Stimulated activated CD4-positive, alpha-beta T cell treated with anti-CD3 and anti-CD28 coated beads, Interleukin-1b, Interleukin-23, amount 100 ng/mL, for 1 hour (primary cell): ENCODE results near the gene METAP1D.

ENCODE experiments used
- DNase-seq, 2 donors: peaks; one replicate each; pipeline ENCODE4 v3.0.0-alpha.2; 2020; ENCODE audit warnings: low read depth in 2 of 2

Gene METAP1D

DNA sequence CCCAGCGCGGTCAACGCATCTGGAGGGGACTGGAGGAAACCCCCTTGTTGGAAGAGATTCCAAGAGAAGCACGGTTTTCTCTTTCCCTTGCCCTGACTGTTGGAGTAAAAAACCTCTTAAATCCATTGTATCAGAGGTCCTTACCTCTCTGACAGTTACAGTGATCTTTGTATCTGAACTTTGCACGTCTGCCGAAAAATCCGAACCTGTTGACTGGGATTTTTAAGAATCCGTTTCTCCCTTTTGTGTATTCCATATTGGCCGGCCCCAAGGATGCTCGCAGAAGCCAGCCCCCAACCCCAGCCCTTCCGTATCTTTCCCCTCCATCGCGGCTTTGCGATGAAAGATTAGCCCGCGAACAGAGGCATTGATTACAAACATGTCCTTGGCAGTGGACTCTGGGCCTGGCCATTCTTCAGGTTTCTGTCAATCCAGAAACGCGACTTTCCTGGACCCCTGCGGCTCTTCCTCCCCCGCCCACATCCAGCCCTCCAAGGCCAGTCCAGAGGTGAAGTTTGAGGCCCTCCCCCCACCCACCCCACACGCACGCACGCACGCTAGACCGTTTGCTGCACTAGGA is 81.0 kb downstream of the METAP1D start:
- DNase-seq = no peak

DNA sequence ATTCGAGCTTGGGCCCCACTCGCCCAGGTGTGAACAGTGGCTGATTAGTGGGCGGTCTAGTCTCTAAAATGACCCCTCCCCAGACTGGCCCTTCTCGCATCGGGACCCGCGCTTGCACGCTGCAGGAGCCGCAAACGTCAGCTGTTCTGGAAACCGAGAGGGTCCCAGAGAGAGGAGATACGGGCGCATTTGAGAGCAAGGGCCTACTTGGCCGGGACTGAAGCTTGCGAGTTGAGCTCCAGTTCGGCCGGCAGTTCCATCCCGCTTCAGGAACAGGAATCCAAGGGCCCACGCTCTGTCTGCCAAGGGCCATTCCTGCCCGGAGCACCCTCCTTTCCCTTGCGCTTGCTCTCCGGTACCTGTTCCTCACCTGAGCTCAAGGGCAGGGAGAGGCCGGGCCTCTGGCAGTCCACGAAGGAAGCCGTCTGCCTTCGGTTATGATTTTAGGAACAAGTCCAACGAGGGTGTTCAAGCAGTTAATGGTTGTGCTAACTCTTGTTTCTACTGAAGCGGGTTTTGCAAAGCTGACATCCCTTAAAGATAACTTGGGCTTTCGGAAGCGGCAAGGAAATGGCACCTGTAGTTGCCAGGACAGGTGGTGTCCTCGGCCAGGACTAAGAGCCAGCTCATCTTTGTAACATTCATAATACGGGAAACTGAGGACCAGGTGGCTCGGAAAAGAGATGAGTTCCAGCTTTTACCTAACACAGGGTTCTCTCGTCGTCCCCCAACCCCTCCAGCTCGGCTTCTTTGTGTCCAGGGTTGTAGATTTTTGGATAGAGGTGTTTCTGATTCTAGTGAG is 81.7 kb downstream of the METAP1D start:
- DNase-seq = no peak

DNA sequence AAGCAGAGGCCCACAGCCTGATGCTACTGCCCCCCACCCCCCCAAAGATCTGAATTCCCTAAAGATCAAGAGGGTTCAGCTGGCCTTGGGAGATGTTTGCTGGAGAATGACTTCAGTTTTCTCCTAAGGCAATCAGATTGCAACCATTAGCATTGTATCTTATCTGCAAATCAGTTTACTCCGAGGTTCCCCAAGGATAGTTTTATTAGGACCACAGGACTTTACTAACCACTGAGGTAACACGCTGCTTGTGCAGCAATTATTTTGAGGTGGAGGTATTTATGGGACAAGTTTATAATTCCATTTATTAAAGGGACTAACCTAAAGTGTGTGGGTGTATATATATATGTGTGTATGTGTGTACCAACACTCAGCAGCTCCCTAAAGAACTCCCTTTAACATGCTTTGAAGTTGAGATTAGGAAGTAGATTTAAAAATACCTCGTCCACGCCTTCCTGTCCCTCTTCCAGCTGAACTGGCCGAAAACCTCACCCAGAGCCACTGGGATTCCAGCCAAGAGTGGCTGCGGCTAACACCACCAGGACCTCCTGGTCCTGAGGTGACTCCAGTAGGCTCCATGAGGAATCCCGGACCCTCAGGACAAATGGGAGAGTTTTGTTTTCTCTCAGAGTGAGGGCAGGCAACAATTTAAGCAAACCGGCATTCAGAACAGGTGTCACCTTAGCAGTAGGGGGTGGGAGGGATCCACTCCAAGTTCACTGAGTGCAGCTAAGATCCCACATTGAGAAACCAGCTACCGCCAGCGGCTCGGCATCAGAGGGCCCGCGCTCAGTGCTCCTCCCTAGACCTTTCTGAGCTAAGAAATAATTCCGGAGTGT is 82.6 kb downstream of the METAP1D start:
- DNase-seq = no peak

DNA sequence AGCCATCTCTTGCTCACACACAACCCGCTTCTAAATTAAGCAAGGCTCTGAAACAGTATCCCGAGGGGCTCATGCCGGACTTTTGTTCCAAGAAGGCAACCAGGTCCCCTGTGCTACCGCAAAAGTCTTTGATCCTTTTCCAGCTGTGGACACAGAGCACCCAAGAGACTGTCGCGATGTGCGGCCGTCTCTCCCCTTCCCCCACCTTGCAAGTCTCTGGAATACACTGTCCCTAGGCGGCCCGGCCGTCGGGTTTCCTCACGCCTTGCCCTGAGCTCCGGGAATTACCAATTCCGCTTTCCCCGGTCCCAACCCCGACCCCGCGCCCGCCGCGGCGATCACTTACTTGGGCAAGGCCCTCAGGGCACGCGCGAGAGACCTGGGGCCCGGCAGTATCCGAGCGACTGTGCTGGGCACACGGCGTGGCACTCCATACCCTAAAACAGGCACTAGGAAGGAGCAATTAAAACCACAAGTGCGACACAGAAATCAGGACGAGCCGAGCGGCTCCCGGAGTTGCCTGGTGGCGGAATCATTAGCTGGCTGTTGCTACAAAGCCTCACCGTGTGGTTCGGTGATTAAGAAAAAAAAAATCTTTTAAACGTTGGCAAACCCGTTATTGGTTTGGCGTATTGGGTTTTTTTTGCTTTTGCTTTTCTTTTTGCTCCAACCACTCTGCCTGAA is 83.3 kb downstream of the METAP1D start:
- DNase-seq = no peak

DNA sequence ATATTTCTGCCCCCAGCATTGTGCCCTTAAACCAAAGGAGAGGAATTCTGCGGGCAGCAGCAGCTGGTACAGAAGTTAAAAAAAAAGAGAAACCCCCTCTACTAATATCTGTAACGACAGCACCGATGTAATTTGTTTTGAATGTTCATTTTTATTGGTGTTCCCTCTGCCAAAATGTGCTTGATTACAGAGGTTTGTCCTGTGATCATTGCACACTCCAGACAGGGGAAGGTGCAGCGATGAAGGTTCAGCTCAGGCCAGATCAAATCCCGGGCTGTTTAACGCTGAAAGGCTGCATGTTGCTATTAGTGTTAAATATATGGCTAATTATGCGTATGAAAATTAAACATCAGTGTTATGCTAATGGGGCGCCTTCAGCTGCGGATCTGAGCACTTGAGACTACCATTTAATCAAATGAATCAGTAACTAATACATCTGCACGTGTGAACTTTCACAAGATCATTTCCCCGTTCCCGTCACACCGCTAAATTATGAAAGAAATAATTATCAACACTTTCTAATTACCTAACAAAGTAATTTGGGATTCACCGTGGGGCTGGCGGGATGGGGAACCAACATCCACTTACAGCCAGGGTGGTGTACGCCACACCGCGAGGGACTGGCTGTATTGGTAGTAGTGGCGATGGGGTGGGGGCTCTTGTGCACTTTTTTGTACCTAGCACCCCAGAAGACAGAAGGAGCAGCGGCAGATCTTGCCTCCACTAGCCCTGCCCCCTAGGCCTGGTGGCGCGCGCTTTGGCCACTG is 84.1 kb downstream of the METAP1D start:
- no peak for DNase-seq

DNA sequence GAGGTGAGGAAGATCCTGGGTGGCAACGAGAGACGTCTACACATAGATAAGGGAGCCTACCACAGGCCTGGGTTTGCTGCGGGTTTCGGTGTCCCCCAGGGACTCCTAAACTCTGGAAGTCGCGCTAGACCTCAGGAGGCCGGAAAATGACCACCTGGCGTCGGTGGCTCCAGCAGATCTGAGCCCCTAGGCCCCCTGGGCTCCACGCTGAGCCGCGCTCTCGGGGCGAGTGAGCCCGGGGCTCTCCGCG is 84.6 kb downstream of the METAP1D start:
- DNase-seq = no peak

DNA sequence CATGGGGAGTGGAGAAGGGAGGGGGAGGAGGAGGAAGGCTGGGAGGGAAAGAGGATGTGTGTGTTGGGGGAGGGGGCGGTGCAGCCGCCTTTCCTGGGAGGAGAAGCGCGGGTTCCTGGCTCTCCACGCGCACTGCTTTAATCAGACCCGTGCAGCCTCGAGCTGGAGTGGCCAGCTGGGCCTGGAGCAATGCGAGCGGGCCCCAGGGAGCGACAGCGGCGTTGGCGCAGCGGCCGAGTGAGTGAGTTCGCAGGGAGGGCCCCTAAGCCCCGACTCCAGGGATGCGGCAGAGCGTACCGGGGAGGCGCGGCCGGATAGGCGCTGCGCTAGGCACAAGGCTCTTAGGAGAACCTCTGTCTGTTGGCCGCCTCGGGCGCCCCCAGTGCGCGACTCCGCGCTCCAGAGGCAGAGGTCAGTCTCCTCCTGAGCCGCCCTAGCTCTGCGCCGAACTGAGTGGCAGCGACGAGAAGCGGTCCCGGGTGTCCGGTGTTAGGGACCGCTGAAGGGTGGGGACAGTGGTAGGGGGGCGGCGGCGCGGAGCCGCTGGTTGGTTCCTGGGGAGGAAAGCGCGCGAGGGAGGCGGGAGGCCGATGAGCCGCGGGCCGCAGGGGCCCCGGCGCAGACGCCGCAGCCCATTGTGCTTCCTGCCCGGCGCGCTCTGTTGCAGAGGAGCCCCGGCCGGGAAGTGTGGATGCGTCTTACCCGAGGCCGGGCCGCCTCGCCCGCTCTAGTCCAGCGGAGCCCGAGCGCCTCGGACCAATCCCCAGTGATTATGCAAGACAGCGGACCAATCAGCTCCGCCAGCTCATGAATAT is 85.1 kb downstream of the METAP1D start:
- no peak for DNase-seq

DNA sequence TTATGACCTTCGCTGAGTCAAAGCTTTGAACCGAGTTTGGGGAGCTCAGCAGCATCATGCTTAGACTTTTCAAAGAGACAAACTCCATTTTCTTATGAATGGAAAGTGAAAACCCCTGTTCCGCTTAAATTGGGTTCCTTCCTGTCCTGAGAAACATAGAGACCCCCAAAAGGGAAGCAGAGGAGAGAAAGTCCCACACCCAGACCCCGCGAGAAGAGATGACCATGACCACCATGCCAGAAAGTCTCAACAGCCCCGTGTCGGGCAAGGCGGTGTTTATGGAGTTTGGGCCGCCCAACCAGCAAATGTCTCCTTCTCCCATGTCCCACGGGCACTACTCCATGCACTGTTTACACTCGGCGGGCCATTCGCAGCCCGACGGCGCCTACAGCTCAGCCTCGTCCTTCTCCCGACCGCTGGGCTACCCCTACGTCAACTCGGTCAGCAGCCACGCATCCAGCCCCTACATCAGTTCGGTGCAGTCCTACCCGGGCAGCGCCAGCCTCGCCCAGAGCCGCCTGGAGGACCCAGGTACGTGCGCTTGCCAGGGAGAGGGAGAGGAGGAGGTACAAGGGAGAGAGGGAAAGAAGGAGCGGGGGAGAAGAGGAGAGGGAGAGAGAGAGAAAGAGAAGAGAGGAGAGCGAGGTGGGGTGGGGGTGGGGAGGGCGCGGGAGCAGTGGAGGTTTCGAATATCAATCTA is 85.9 kb downstream of the METAP1D start, which contains the start of gene DLX1:
DLX1 (plus strand) TSS at position 48 of the 700 bp plus-strand sequence; CDS start at position 219, 171 bp downstream.
- DNase-seq = no peak

DNA sequence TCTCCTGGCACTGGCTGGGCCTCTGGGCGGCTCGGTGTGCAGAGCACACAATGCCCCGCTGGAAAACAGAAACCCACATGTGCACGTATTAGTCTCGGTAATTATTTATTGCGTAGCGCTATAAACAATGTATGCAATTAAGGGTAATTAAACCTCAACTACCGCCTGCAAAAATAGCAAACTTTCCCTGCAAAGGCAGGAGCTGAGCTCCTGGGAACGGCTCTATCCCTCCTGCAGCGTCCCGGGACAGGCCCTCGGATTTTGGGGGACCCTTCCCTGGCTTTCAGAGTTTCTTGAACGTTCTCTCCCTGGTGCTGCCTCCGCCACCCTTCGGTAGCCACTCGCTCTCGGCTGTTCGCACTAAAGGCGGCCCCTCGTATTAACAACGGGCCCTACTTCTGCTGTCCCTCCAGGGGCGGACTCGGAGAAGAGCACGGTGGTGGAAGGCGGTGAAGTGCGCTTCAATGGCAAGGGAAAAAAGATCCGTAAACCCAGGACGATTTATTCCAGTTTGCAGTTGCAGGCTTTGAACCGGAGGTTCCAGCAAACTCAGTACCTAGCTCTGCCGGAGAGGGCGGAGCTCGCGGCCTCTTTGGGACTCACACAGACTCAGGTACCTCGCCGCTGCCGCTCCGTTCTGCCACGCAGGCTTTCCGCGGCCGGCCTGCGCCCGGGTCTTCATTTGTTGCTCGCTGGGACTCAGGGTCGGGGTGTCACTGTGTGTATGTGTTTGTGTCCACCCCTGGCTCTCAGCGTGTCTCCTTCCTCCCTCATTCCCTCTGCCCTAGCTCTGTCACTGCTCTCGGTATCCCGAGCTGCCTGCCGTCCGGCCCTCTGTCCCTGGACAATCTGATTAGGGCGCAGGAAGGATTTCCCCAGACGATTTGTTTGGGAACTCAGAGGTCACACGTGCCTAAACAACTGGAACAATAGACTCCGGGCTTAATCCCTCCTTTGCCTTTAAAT is 86.8 kb downstream of the METAP1D start:
- DNase-seq = no peak

DNA sequence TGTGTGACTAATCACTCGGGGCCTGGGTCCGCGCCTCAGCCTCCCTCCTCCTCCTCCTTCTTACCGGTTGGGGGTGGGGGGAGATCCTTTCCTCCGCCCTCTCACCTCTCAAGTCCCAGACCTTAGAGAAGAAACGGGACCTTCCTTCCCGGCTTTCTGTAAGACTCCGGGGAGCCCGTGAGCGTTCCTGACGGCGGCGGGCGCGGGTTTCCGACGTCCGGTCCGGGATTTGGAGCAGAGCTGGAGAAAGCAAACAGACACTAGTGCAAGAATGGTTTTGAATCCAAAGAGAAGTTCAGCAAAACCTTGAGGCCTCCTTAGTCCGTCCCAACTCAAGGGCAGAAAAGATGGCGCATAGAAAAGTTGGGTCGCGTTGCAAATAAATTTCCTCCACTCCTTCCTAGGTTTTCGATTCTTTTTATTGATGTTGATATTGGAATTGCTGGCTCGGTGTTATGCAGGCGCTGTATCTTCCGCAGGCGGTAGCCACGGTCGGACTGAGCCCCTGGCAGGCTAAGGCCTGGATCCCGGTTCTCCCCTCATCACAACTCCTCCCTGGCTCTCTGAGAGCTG is 87.5 kb downstream of the METAP1D start:
- no peak for DNase-seq

DNA sequence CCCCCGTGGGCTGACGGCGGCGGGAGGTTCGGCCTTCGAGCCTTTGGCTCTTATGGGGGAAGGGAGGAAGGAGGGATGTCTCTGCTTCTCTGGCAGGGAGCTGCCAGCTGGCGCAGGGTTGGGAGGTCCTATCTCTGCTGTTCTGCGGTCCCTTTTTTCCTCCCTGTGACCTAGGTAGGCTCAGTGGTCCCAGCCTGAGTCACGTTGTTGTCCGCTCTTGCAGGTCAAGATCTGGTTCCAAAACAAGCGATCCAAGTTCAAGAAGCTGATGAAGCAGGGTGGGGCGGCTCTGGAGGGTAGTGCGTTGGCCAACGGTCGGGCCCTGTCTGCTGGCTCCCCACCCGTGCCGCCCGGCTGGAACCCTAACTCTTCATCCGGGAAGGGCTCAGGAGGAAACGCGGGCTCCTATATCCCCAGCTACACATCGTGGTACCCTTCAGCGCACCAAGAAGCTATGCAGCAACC is 88.1 kb downstream of the METAP1D start:
- no peak for DNase-seq

DNA sequence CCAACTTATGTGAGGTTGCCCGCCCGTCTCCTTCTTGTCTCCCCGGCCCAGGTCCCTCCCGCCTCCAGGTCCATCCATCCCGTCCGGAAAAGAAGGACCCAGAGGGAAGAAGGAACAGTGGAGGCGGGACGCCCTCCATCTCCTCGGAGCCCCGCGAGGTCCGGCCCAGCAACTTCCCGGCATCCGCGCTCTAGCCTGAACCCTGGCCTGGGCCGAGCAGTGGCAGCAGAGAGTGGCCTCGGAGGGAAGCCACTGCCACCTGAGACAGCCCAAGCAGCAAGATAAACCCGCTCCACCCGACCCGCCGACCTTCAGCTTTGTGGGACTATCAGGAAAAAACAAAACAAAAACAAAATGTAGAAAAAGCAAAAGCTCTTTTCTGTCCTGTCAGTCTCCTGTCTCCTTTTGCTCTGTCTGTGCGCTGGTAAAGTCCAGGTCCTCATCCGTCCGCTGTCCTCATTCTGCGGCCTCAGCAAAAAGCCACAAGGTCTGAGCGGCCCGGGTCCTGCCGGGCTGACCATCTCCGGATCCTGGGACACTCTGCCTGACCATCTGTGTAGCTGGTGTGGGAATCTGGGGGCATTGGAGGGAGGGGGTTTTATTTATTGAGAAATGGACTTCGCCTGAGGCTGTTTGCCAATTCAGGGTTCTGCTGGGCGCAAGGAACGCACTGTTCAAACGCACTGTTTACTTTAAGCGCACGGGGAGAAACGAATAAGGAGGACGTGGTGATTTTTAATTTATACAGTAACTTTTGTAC is 88.7 kb downstream of the METAP1D start:
- DNase-seq = no peak

DNA sequence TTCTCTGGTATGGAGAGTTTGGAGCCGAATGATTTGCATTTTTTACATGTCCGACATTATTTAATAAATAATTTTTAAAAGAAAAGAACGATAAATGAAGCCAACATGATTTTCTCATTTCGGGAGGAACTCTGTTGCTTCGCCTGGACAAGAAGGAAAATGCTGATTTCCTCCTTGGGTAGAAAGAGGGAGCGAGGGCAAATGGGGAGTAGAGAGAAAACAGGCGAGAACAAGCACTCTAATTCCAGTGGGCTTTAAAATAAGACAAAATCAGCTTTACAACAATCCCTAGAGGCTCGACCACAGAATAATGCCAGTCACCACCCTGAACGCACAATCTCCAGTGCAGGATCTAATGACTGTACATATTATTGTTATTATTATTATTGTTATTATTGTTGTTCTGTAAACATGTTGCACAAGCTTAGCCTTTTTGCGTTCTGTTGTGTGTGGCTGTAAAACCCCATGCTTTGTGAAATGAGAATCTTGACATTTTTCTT is 89.3 kb downstream of the METAP1D start:
- no peak for DNase-seq

DNA sequence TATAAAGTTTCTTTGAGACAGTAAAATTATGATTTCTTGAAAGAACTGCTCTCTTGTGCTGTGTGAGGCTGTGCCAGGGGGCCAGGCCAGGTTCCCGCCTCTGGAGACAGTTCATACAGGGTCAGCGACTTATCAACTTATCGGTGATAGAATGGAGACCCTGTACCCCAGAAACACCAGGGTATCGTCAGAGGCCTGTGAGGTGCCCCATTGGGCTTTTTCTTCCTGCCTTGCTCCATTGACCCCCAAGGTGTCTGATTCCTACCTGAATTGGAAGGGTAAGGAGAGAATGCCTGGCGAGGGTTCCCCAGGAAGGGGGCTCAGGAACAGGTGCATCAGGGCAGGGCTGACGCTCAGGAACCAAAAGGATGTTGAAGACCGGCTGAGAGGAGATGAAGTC is 89.9 kb downstream of the METAP1D start:
- no peak for DNase-seq

DNA sequence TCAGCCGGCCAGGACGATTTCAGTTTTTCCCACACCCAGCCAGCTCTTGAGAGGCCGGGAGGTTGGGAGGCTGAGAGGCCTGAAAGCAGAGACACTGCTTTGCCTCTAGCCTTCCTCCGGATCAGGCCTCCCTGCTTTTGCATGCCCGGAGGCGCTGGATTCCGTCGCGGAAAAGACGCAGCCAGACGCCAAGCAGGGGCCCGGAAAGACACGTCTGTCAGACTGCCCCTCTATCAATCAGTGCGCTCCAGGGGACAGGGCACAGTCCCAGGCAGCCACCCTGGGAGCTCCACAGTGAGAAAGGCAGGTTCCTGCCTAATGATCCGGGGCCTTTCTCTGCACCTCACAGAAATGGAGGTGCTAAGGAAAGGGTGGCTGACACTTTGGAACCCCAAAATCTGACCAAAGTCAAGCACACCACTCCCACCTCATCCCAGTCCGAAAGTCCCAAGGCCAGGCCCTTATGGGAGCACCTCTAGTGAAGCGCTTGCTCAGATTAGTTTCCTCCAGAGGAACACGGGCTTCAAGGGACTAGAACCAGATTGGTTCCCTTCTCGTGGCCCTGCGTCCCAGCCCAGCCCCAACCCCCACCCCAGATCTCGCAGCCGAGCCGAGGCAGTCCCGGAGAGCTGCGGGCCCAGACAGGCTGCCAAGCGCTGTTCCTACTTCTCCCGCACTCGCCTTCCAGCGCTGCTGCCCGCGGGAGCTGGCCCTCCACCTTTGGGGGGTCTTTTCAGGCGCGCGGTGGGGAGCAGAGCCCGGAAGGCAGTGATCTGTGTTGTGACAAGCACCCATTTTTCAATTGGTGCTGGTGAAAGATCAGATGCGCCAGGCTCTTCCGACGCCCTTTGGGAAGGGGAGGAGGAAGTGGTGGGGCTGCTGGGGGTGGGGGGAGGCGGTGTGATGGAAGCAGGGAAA is 90.5 kb downstream of the METAP1D start:
- no peak for DNase-seq

DNA sequence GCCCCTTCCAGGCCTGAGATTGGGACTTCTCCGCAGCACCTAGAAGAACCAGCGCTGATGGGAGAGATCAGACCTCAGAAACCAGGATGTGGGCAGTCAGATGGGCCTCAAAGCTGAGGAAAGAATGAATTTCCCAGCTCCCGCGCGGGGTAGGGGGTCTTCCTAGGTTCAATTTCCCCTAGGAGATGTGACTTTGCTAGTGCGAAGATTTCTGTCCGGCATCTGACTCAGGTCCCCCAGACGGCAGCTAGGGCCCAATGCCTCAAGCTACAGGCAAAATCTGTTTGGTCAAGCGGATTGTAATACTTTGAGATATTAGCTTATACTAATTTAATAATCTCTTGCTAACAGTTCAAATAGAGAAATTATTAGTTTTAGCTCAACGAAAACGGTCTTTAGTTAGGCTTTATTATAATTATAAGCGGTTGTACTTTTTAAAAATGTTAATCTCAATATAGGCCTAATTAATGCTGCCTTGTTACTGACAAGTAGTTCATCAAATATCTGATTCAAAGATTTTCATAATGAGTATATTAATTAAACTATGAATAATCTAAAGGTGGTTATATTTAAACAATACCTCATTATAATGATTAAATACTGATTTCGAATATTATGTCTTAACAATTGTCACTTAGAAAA is 91.4 kb downstream of the METAP1D start:
- DNase-seq = no peak
